ENCODE data around the gene ZNF831.

- TF ChIP-seq, protein P1, sequence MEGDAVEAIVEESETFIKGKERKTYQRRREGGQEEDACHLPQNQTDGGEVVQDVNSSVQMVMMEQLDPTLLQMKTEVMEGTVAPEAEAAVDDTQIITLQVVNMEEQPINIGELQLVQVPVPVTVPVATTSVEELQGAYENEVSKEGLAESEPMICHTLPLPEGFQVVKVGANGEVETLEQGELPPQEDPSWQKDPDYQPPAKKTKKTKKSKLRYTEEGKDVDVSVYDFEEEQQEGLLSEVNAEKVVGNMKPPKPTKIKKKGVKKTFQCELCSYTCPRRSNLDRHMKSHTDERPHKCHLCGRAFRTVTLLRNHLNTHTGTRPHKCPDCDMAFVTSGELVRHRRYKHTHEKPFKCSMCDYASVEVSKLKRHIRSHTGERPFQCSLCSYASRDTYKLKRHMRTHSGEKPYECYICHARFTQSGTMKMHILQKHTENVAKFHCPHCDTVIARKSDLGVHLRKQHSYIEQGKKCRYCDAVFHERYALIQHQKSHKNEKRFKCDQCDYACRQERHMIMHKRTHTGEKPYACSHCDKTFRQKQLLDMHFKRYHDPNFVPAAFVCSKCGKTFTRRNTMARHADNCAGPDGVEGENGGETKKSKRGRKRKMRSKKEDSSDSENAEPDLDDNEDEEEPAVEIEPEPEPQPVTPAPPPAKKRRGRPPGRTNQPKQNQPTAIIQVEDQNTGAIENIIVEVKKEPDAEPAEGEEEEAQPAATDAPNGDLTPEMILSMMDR (IDR thresholded peaks at IDR 0.05; ENCODE audit: low read length) = no peak
- TF ChIP-seq EZH2 (optimal IDR thresholded peaks at IDR 0.05; ENCODE audit: low read depth, low read length) = no peak
- no peak for TF ChIP-seq EZH2phosphoT487 (IDR thresholded peaks at IDR 0.05; ENCODE audit: low read length)
These were observed 39.2 kb upstream of the ZNF831 start for GRCh38 chr20:59124296-59125029.
